GM20000 (cell line): ENCODE measurements around the gene SCN5A.

Experiments used
- DNase-seq: peaks from one replicate; pipeline ENCODE4 v3.0.0; 2012; ENCODE audit warnings: low spot score
- CTCF ChIP-seq: IDR thresholded peaks from 2 replicates; pipeline ENCODE4 v1.5.1; 2012; ENCODE audit warnings: mild to moderate bottlenecking, control low read depth; ENCODE audit errors: extremely low read depth, missing control alignments

SCN5A gene

GRCh38 chr3:38636464-38636863 lies 13.0 kb downstream of the SCN5A start:
- no peak for TF ChIP-seq CTCF
- no peak for DNase-seq

- no peak for TF ChIP-seq CTCF
- DNase-seq = no peak
These were observed 15.4 kb downstream of the SCN5A start for GRCh38 chr3:38634111-38634510.

GRCh38 chr3:38632989-38633388 lies 16.5 kb downstream of the SCN5A start:
- TF ChIP-seq CTCF = no peak

GRCh38 chr3:38630606-38631005 lies 18.9 kb downstream of the SCN5A start:
- no peak for DNase-seq
- TF ChIP-seq CTCF = no peak

More at GRCh38 chr3:38632989-38633388, 16.5 kb downstream of the SCN5A start:
- DNase-seq = no peak

GRCh38 chr3:38630070-38630469 lies 19.4 kb downstream of the SCN5A start:
- no peak for DNase-seq
- TF ChIP-seq CTCF = no peak

- TF ChIP-seq CTCF = no peak
- DNase-seq = no peak
These were observed 20.7 kb downstream of the SCN5A start for GRCh38 chr3:38628835-38629234.

GRCh38 chr3:38627956-38628355 lies 21.5 kb downstream of the SCN5A start:
- peak; percentile 42 for DNase-seq
- peak; percentile 56 for TF ChIP-seq CTCF
